HEK293 (cell line): ENCODE results near the gene DNAJB6.

Experiments used
- CTCF ChIP-seq: fragments of 450-650 bp; formaldehyde crosslinking; IDR thresholded peaks from 2 replicates; pipeline ENCODE4 v1.5.1; 2016; ENCODE audit warnings: missing biosample characterization, missing genetic modification characterization
- ELK4 ChIP-seq: IDR thresholded peaks from 2 replicates; pipeline ENCODE4 v1.6.1; 2011; ENCODE audit warnings: mild to moderate bottlenecking, low read depth, low read length, borderline replicate concordance
- PRDM6 ChIP-seq: fragments of 450-650 bp; formaldehyde crosslinking; IDR thresholded peaks from 2 replicates; pipeline ENCODE4 v1.5.1; 2017; ENCODE audit warnings: missing biosample characterization, missing genetic modification characterization
- TCF7L2 ChIP-seq: IDR thresholded peaks from 2 replicates; pipeline ENCODE4 v1.6.1; 2011; ENCODE audit warnings: low read depth, mild to moderate bottlenecking, inconsistent platforms, low read length, moderate library complexity, borderline replicate concordance
- ZFHX2 ChIP-seq: fragments of 450-650 bp; formaldehyde crosslinking; conservative IDR thresholded peaks from 2 replicates; pipeline ENCODE4 v1.5.1; 2016; ENCODE audit warnings: missing biosample characterization, missing genetic modification characterization
- ZNF140 ChIP-seq: fragments of 450-650 bp; formaldehyde crosslinking; IDR thresholded peaks from 2 replicates; pipeline ENCODE4 v1.5.1; 2016; ENCODE audit warnings: missing biosample characterization, missing genetic modification characterization
- ZNF239 ChIP-seq: fragments of 450-650 bp; formaldehyde crosslinking; IDR thresholded peaks from 2 replicates; pipeline ENCODE4 v1.5.1; 2016; ENCODE audit warnings: missing biosample characterization, missing genetic modification characterization
- ZNF366 ChIP-seq: fragments of 450-650 bp; formaldehyde crosslinking; conservative IDR thresholded peaks from 2 replicates; pipeline ENCODE4 v1.5.1; 2016; ENCODE audit warnings: missing biosample characterization, missing genetic modification characterization
- ZNF623 ChIP-seq: fragments of 450-650 bp; formaldehyde crosslinking; IDR thresholded peaks from 2 replicates; pipeline ENCODE4 v1.5.1; 2016; ENCODE audit warnings: missing biosample characterization, missing genetic modification characterization
- ZNF629 ChIP-seq: fragments of 450-650 bp; formaldehyde crosslinking; IDR thresholded peaks from 2 replicates; pipeline ENCODE4 v1.5.1; 2017; ENCODE audit warnings: missing biosample characterization, missing genetic modification characterization
- ZNF670 ChIP-seq: fragments of 450-650 bp; formaldehyde crosslinking; IDR thresholded peaks from 2 replicates; pipeline ENCODE4 v1.5.1; 2016; ENCODE audit warnings: missing biosample characterization, missing genetic modification characterization, low read depth

GRCh38 chr7:157373493-157373892, 36.7 kb downstream of the DNAJB6 start:
- TF ChIP-seq TCF7L2: no peak
- no peak for TF ChIP-seq ZNF623 (tag by site-specific recombination)
- no peak for TF ChIP-seq ZNF670 (tag by site-specific recombination)
- TF ChIP-seq CTCF: no peak
- no peak for TF ChIP-seq ZFHX2 (tag by site-specific recombination)
- no peak for TF ChIP-seq ZNF366
- no peak for TF ChIP-seq ZNF140 (tag by site-specific recombination)
- TF ChIP-seq ELK4: no peak
- TF ChIP-seq ZNF239: no peak
- TF ChIP-seq PRDM6: no peak
- no peak for TF ChIP-seq ZNF629 (tag by site-specific recombination)
